ENCODE results near the gene KCNH1. TPM values are rescaled to one million over a fixed set of nuclear protein-coding genes. Genes with fewer than 3 reads are reported as not detected.

Gene KCNH1
- polyA plus RNA-seq, 1 of the 3 experiments (the other 2 are of a cell fraction): 0.08 TPM

DNA sequence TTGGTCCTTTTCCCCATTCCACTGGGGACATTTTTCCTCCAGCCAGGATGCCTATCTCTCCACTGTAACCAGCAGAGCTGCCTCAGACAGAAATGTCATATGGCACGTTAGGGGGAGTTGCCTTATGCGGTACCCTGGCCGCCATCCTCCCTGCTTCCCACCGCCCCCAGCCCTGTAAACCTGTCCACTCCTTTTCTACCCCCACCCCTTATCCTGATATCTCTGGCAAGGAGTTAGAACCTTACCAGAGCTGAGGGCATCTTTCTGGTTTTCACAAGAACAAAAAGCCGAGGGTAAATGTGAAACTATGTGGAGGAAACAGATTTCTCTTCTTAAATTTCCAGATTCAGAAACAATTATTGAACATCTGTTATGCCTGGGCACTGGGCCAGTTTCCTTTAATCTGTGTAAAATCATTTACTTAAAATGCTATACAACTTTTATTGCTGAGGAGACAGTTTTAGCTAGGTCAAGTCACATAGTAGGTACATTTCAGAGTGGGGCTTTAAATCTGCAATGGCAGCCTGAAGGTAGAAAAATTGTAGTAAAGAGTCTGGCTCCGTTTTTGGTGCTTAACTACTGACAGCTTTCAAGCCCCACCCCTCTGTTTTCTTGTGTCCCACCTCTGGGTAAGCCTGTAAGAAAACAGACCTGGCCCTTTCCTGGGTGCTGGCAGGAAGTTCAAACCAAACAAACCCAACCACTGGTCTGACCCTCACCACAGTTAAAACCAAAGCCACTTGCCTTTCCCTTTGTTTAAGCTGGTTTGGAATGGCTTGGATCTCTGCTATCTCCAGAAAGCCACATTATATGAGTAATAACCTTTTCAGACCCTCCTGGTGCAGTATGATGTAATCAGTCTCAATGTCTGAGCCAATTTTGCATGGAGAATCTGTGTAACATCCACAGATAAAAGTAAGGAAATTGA, 486.3 kb downstream of the KCNH1 start:
- CTCF ChIA-PET: interaction anchor here (0.7 to 2.1 kb wide), 7 partner anchors 8 to 486 kb away, joined by 3 to 6 read pairs (median 4); partner anchors contain the start of gene KCNH1
- Histone ChIP-seq H3K27me3 (ENCODE audit: insufficient read depth) (no peaks in the 10 kb centered on the region), H2AFZ (ENCODE audit: low read depth) (no peak overlapping the region), H3F3A (replicated peaks; ENCODE audit: insufficient read depth) (no peaks in the 10 kb centered on the region), H3K4me1 (ENCODE audit: control insufficient read depth in 1 of 2, insufficient read depth in 2 of 2, low read depth in 1 of 2, low read length in 1 of 2) (peaks cover 9 to 18% of the 10 kb centered on the region in 2 experiments; a peak in 3 of 4 replicates), H3K9ac (no peak overlapping the region), H3K4me2 (peak overlapping the region; percentile 25), H3K9me2 (no peaks in the 10 kb centered on the region), H3K9me3 (no peaks in the 10 kb centered on the region), H3K79me2 (ENCODE audit: insufficient read depth) (no peaks in the 10 kb centered on the region), H3K27ac (ENCODE audit: low read depth in 2 of 2, low read length in 1 of 2) (peak overlapping the region in 1 of 2 experiments; percentile 43; a peak in 2 of 4 replicates), H3K36me3 (replicated peaks in 1 of 2; ENCODE audit: control insufficient read depth in 1 of 2, insufficient read depth in 2 of 2, low read length in 1 of 2) (no peaks in the 10 kb centered on the region), H3K4me3 (ENCODE audit: low read depth in 2 of 2, low read length in 1 of 2) (no peak overlapping the region), H4K20me1 (ENCODE audit: insufficient read depth) (no peaks in the 10 kb centered on the region)
- peak; percentile 54 for DNase-seq
- 53% methylated on average over 6 of the region's 6 CpGs for WGBS (ENCODE audit: low lambda C conversion rate)
- POLR2A ChIA-PET: no interaction called here
- TF ChIP-seq GABPA (IDR thresholded peaks at IDR 0.05; ENCODE audit: low read depth) (no peak), RCOR1 (IDR thresholded peaks at IDR 0.05; ENCODE audit: low read length) (no peak), YY1 (IDR thresholded peaks at IDR 0.05; ENCODE audit: low read depth) (no peak), SIN3A (IDR thresholded peaks at IDR 0.05; ENCODE audit: borderline replicate concordance, low read depth, low read length) (no peak), NFIC (IDR thresholded peaks at IDR 0.05; ENCODE audit: borderline replicate concordance) (peak; percentile 62; the same call in 1 of the 2 replicates), TCF12 (IDR thresholded peaks at IDR 0.05) (peak; percentile 57; the same call in 1 of the 2 replicates), POLR2AphosphoS5 (IDR thresholded peaks at IDR 0.05; ENCODE audit: low read depth, low read length) (no peak), SMC3 (IDR thresholded peaks at IDR 0.05; ENCODE audit: low read depth, low read length) (no peak), FOSL2 (IDR thresholded peaks at IDR 0.05; ENCODE audit: borderline replicate concordance, low read depth) (no peak), FOXM1 (IDR thresholded peaks at IDR 0.05; ENCODE audit: low read depth) (no peak), FOXJ3 (CRISPR knock-in tag; IDR thresholded peaks at IDR 0.05) (no peak), GATA2 (CRISPR knock-in tag; IDR thresholded peaks at IDR 0.05) (peak; percentile 50), ELF1 (IDR thresholded peaks at IDR 0.05) (no peak), CHD2 (IDR thresholded peaks at IDR 0.05; ENCODE audit: low read length, partially characterized antibody) (no peak), RAD21 (IDR thresholded peaks at IDR 0.05; ENCODE audit: low read length) (no peak), JUND (IDR thresholded peaks at IDR 0.05) (peak; percentile 34; the same call in 1 of the 2 replicates), MXI1 (IDR thresholded peaks at IDR 0.05; ENCODE audit: low read depth, low read length) (no peak), NRF1 (IDR thresholded peaks at IDR 0.05; ENCODE audit: low read depth, low read length) (no peak)
- TF ChIP-seq, protein P1, sequence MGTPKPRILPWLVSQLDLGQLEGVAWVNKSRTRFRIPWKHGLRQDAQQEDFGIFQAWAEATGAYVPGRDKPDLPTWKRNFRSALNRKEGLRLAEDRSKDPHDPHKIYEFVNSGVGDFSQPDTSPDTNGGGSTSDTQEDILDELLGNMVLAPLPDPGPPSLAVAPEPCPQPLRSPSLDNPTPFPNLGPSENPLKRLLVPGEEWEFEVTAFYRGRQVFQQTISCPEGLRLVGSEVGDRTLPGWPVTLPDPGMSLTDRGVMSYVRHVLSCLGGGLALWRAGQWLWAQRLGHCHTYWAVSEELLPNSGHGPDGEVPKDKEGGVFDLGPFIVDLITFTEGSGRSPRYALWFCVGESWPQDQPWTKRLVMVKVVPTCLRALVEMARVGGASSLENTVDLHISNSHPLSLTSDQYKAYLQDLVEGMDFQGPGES (IDR thresholded peaks at IDR 0.05; ENCODE audit: low read depth, low read length): no peak
- TF ChIP-seq, protein P2, sequence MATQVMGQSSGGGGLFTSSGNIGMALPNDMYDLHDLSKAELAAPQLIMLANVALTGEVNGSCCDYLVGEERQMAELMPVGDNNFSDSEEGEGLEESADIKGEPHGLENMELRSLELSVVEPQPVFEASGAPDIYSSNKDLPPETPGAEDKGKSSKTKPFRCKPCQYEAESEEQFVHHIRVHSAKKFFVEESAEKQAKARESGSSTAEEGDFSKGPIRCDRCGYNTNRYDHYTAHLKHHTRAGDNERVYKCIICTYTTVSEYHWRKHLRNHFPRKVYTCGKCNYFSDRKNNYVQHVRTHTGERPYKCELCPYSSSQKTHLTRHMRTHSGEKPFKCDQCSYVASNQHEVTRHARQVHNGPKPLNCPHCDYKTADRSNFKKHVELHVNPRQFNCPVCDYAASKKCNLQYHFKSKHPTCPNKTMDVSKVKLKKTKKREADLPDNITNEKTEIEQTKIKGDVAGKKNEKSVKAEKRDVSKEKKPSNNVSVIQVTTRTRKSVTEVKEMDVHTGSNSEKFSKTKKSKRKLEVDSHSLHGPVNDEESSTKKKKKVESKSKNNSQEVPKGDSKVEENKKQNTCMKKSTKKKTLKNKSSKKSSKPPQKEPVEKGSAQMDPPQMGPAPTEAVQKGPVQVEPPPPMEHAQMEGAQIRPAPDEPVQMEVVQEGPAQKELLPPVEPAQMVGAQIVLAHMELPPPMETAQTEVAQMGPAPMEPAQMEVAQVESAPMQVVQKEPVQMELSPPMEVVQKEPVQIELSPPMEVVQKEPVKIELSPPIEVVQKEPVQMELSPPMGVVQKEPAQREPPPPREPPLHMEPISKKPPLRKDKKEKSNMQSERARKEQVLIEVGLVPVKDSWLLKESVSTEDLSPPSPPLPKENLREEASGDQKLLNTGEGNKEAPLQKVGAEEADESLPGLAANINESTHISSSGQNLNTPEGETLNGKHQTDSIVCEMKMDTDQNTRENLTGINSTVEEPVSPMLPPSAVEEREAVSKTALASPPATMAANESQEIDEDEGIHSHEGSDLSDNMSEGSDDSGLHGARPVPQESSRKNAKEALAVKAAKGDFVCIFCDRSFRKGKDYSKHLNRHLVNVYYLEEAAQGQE (IDR thresholded peaks at IDR 0.05; ENCODE audit: low read depth, low read length): no peak
- TF ChIP-seq, protein P3, sequence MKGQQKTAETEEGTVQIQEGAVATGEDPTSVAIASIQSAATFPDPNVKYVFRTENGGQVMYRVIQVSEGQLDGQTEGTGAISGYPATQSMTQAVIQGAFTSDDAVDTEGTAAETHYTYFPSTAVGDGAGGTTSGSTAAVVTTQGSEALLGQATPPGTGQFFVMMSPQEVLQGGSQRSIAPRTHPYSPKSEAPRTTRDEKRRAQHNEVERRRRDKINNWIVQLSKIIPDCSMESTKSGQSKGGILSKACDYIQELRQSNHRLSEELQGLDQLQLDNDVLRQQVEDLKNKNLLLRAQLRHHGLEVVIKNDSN (IDR thresholded peaks at IDR 0.05; ENCODE audit: borderline replicate concordance, low read depth): no peak
- TF ChIP-seq, protein P4, sequence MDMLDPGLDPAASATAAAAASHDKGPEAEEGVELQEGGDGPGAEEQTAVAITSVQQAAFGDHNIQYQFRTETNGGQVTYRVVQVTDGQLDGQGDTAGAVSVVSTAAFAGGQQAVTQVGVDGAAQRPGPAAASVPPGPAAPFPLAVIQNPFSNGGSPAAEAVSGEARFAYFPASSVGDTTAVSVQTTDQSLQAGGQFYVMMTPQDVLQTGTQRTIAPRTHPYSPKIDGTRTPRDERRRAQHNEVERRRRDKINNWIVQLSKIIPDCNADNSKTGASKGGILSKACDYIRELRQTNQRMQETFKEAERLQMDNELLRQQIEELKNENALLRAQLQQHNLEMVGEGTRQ (IDR thresholded peaks at IDR 0.05; ENCODE audit: borderline replicate concordance, low read depth, low read length): no peak
- TF ChIP-seq, protein P5, sequence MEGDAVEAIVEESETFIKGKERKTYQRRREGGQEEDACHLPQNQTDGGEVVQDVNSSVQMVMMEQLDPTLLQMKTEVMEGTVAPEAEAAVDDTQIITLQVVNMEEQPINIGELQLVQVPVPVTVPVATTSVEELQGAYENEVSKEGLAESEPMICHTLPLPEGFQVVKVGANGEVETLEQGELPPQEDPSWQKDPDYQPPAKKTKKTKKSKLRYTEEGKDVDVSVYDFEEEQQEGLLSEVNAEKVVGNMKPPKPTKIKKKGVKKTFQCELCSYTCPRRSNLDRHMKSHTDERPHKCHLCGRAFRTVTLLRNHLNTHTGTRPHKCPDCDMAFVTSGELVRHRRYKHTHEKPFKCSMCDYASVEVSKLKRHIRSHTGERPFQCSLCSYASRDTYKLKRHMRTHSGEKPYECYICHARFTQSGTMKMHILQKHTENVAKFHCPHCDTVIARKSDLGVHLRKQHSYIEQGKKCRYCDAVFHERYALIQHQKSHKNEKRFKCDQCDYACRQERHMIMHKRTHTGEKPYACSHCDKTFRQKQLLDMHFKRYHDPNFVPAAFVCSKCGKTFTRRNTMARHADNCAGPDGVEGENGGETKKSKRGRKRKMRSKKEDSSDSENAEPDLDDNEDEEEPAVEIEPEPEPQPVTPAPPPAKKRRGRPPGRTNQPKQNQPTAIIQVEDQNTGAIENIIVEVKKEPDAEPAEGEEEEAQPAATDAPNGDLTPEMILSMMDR (IDR thresholded peaks at IDR 0.05): no peak
- TF ChIP-seq, protein P6, sequence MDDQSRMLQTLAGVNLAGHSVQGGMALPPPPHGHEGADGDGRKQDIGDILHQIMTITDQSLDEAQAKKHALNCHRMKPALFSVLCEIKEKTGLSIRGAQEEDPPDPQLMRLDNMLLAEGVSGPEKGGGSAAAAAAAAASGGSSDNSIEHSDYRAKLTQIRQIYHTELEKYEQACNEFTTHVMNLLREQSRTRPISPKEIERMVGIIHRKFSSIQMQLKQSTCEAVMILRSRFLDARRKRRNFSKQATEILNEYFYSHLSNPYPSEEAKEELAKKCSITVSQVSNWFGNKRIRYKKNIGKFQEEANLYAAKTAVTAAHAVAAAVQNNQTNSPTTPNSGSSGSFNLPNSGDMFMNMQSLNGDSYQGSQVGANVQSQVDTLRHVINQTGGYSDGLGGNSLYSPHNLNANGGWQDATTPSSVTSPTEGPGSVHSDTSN (IDR thresholded peaks at IDR 0.05): peak; percentile 60
